ENCODE results near the gene ASF1B.

ASF1B gene

DNA sequence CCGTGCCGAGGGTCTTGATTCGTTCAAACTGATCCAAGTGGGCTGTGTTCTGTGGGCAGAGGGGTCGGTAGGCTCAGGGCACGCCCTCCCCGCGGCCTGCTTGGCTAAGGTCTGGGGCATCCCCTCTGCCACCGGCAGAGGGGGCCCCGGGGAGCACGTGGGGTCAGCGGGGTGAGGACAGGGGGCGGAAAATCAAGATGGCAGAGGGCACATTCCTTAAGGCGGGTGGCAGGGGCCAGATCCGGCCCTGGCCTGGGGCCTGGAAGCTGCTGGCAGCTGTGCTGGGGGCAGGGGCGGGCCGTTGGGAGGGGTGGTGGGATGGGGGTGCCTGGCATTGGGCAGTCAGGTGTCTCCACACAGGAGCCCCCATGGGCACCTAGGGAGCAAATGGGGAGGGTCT lies 29.5 kb downstream of the ASF1B start:
- DNase-seq: no peak

DNA sequence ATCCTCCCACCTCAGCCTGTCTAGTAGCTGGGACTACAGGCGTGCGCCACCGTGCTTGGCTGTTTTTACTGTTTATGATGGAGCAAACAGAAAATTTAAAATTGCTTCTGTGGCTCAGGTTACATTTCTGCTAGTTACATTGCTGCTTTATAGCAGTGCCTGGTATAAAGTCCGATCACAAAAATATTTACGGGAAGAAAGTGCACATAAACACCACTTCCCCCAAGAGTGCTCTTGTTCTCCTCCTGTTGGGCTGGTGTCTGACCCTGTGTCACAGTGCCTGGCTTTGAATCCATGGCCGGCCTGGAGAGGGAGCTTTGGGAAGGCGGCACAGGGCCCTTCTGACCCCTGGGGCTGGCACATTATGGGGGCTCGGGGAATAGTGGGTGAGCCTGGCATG lies 30.7 kb downstream of the ASF1B start:
- DNase-seq: no peak

DNA sequence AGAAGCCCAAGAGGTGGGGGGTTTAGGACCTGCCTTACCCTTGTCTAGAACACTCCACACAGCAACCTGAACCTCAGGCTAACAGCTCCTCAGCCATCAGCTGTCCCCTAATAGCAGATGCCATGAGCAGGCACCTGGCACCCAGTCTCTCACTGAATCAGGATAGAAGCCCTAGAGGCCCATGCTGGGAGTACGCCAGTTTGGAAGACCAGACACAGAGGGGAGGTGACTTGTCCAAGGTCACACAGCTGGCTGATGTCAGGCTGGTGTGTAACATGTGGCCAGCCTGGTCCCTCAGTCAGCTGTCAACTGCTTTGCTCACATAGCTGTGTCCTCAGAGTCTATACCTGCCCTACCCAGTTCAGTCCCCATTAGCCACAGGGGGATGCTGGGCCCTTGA lies 33.1 kb downstream of the ASF1B start:
- DNase-seq: no peak

DNA sequence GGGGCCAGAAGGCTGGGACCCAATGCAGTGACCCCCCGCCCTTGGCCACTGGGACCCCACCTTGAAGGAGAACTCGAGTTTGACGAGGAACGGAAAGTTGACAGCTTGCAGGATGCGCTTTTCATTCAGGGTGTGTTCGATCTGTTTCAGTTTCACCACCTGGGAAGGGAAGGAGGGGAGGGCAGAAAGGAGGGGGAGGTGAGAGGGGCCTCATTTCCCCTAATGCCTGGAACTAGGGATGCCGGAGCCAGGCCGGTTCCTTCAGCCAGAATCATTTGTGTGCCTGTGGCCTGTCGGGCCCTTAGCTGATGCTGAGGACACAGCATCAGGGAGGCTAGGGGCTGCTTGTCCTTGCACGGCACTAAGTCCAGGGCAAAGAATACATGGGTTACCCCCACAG lies 33.6 kb downstream of the ASF1B start:
- no peak for DNase-seq

DNA sequence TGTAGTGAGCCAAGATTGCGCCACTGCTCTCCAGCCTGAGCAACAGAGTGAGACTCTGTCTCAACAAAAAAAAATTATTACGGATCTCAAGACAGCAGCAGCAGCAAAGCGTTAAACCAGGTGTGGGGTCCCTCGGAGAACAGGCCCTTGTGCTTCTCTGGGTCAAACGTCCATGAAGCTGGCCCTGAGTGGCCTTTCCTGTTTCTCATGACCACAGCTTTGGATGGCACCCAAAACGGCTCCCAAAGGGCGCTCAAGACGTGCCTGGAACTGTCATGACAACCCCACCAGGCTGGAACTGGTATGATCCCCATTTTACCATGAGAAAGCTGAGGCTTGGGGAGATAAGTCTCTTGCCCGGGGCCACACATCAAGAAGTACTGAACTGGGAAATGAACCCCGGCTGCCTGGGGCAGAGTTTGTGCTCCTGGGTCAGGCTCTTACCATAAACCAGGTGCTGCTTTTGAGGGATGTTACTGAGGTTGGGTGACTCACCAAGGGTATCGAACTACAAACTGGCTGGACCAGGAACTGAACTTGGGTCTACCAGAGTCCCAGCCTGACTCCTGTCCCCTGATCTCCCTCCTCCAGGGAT lies 34.2 kb downstream of the ASF1B start:
- DNase-seq: no peak

DNA sequence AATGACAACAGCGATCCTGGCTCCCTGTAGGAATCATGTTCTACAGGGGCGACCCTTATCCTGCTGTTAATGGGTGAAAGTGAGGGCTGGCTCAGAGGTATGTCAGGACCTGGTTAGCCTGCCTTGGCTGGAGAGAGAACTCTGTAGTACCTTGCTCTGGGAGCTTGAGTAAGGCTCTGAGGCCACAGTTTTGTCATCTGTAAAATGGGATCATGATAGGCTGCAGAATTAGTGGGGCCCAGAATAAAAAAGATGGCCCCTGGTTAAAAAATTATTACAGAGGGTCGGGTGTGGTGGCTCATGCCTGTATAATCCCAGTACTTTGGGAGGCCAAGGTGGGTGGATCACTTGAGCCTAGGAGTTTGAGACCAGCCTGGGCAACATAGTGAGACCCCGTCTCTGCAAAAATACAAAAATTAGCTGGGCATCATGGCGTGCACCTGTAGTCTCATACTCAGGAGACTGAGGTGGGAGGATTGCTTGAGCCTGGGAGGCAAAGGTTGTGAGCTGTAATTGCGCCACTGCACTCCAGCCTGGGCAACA lies 35.3 kb downstream of the ASF1B start:
- DNase-seq: no peak

DNA sequence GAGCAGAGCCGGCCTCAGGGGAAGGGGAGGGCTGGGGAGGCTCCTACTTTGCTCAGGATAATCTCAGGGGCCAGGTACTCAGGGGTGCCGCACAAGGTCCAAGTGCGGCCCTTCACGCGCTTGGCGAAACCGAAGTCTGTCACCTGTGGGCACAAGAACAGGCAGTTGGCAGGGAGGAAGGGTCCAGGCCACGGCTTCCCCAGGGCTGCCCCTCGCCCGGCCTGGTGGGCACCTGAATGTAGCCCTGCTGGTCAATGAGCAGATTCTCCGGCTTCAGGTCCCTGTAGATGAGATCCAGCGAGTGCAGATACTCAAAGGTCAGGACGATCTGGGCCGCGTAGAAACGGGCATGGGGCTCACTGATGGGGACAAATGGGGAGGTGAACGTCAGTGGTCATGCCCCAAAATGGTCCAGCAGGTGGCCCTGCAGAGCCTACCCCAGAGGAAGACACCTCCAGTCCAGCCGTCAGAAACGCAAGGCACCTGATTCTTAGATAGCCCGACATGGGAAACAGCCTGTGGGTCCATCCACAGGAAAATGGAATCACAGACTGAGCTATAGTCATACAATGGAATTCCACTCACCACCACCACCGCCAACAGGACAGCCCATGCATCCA lies 38.7 kb downstream of the ASF1B start:
- no peak for DNase-seq

DNA sequence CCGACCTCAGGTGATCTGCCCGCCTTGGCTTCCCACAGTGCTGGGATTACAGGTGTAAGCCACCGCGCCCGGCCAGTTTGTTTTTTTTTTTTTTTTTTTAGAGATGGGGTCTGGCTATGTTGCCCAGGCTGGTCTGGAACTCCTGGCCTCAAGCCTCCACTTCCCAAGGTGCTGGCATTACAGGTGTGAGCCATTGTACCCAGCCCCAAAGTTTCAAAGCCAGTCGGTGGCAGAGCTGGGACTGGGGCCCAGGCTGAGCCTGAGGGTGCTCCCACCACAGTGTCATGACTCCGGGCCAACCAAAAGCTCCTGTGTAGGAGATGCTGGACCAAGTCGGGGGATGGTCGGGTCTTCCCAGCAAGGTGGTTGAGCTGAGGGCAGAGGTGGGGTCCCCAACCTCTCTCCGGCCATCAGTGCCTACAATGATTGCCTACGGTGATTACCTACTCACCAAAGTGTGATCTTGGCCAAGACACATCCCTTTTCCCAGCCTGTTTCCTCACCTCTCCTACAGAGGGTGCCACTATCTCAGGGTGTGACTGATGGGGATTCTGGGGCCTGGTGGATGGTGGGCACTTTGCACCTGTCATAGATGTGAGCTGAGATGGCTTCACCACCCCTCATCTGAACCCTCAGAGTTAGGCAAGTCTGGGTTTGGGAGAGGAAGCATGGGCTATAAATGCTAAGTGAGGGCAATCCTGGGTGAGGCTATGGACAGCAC lies 40.0 kb downstream of the ASF1B start:
- no peak for DNase-seq

DNA sequence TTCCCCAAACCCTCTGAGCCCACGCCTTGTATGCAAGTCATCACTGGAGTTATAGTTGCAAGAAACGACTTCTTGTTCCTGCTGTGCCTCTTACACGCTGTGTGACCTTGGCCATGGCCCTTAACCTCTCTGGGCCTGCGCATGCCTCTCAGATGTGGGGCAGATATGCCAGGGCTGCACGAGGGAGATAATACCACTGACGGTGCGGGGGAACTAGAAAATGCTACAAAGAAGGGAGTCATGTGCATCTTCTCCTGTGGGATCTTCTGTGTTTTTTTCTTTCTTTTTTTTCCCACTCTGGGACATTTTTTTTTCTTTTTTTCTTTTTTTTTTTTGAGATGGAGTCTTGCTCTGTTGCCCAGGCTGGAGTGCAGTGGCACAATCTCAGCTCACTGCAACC lies 41.5 kb downstream of the ASF1B start:
- DNase-seq: no peak

DNA sequence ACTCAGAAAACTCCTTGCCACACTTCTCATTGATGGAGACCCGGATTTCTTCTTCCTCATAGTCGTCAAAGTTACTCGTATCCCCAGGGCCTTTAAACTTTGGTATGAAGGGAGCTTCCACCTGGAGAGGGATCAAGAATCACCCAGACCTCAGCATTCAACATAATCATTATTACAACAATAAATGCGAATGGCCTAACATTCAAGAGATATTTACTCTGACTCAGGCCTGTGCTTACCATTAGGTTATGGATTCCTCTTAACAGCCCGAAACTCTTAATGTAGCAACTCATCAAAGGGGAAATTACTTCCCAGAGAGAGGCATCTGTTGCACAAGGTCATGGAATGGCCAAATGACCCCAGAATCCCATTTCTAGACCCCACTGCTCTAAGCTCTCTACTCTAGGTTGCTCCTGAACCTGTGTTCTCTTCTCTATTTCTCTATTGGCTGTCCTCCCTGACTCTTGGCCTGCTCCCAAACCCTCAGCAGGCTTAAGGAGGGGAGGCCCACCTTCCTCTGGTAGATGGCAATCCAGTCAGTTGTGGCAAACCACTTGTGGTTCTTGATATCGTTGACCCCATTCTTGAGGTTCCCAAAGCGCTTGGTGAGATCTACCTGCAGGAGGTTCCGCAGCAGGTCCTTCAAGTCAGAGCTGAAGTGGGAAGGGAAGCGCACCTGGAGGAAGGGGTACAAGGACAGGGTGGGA lies 43.1 kb downstream of the ASF1B start:
- DNase-seq: no peak

DNA sequence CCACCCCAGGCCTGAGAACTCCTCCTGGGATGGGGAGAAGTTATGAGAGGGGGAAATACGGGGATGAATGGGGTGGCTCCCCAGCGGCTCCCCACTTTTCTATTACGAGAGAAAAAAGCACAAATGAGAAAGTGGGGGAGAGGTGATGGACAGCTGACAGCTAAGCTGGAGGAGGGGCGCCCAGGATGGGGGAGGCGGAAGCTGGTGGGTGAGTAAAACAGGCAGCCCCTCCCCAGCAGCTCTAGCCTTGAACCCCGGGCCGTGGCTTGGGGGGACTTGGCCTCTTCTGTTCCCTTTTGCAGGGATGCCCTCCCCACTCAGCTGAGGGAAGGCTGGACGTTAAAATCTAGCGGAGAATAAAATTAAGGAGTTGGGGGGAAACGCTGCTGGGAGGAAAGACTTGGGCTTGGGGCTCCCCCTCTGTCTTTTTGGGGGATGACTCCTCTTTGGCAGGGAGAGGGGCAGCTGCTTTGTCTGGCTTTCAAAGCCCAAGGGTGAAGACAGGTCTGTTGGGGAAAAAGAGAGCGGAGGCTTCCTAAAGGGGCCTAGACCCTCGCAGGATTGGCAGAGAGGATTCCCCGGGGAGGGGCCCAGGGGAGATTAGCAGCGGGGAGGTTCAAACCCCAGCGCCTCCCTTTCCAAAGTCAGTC lies 44.5 kb downstream of the ASF1B start:
- DNase-seq: no peak

DNA sequence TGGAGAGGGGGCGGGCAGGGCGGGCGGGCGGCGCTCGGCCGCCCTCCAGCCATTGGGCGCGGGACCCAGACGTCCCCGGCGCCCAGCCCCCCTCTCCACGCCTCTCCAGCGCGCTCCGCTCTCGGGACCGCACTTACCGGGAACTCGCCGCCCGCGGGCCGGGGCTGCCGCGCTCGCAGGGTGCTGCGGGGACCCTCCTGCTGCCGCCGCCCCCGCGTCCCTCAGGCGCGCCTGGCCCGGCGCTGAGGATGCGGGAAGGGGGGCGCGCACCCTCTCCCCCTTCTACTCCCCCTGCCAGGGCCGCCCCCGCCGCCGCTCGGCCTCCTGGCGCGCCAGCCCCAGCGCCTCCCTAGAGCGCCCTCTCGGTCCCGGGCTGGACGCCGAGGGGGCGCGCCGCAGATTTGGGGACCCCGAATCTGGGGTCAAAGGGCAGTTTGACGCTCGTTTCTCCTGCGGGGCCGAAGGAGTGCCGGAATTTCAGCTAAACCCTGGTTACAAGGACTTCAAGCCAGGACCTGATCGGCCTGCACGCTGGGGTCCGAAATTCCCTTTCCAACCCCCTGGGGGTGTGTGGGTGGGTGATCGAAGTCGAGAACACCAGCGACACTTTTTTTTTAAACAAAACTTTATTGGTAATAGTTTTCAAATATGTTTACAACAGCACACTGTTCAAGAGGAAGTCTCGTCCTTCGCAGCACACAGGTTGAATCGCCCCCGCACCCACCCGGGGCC lies 45.1 kb downstream of the ASF1B start:
- peak; percentile 26 for DNase-seq

DNA sequence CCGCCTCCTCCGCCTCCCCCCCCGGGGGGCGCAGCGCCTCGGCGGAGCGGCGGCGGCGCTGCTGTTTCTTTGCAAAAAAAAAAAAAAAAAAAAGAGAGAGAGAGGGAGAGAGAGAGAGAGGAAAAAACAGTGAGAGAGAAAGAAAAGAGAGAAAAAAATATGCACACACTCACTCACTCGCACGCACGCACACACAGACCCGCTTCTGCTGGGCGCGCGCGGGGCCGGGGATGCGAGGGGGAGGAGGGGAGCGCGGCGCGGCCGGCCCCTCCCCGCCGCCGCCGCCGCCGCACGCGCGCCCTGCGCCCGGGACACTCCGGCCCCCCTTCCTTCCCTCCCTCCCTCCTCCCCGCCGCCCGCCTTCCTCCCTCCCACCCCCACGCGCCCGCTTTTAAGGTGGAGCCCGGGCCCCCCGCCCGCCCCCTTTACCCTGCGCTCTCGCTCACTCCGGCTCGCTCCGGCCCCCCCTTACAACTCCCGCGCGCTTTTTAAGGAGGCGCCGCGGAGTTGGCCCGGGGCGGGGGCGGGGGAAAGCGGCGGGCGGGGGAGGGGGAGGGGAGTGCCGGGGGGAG lies 45.8 kb downstream of the ASF1B start, which contains the start of gene SAMD1:
Gene SAMD1, minus strand, starts transcription at position 243 of the 572 bp plus-strand sequence.
- DNase-seq: peak; percentile 60

DNA sequence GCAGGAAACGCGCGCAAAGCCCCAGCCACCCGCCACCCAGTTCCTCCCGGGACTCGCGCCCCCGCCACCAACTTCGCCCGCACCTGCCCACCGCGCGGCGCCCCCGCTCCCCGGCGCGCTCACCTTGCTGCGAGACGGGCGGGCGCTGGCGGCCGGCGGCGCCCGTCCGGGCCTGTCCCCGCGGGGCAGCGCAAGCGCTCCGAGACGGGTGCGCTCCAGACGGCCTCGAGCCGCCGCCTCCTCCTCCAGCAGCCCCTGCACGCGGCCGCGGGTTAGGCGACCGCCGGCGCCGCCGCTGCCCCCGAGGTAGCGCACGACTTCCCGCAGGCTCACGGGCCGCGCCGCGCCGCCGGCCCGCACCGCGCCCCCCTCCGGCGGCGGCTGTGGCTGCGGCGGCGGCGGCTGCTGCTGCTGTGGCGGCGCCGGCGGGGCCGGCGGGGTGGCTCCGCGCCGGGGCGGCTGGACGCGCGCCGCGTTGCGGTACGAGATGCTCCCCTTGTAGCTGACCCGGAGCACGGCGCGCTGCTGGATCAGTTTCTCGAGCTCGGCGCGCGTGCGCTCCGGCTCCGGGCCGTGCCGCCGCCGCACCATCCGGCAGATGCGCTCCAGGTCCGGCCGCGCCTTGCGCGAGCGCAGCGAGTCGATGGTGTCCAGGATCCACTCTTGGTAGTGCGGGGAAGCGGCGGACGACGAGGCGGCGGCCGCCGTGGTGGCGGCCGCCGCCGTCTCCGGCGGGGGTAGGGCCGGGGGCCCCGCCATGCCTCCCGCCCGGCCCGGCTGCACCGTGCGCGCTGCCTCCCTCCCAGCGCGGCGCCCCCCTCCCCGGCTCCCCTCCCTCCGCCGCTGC lies 46.5 kb downstream of the ASF1B start:
- DNase-seq: peak; percentile 35

DNA sequence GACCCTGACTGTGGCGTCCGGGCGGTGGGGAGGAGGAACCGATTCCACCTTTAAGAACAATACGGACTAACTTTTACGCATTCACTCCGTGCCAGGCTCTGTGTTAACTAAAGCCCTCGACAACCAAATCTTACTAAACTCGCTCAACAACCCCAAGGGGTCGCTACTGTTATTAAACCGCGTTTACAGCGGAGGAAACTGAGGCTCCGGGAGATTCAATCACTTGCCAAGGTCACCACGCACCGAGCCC lies 47.1 kb downstream of the ASF1B start:
- DNase-seq: no peak

DNA sequence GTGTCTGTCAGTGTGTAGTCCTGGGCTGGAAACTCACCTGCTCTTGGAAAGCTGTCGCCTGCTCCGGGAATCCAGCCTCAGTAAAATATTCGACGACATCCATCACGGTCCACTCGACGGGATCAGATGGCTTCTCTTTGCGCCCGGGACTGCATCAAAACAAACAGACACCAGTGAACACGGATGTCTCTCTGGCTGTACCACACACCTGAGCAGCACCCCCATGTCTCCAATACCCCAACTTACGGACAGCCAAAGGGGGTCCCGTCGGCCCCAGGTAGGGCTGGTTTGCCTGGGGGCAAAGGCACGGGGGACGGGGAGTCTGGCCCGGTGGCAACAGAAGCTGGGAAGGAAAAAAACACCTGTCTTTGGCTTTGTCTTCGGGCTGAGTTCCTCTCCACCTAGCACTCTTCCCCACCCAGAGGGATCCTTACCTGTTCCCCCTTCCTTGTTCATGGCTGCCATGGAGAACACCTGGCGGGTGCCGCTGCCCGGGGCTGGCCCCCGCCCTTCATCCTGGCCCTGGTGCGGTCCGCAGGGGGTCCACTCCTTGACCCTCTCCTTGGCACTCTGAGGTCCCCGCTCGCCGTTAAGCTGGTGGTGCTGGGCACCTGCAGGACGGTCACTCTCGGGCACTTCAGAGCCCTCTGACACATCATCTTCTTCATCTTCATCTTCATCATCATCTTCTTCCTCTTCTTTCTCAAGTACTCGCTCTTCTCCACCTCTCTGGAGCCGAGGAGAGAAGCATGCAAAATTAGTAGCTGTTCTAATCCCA lies 47.6 kb downstream of the ASF1B start:
- no peak for DNase-seq

DNA sequence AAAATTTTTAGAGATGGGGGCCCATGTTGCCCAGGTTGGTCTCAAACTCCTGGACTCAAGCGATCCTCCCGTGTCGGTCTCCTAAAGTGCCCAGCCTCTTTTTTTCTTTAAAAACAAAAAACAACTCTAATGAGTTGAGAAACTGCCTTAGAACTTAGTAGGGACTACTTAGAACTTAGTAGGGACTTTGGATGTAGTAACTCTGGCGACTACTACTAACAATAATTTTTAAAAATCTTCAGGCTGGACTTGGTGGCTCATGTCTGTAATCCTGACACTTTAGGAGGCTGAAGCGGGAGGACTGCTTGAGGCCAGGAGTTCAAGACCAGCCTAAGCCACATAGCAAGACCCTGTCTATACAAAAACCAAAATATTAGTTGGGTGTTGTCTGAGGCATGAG lies 50.3 kb downstream of the ASF1B start:
- DNase-seq: no peak

DNA sequence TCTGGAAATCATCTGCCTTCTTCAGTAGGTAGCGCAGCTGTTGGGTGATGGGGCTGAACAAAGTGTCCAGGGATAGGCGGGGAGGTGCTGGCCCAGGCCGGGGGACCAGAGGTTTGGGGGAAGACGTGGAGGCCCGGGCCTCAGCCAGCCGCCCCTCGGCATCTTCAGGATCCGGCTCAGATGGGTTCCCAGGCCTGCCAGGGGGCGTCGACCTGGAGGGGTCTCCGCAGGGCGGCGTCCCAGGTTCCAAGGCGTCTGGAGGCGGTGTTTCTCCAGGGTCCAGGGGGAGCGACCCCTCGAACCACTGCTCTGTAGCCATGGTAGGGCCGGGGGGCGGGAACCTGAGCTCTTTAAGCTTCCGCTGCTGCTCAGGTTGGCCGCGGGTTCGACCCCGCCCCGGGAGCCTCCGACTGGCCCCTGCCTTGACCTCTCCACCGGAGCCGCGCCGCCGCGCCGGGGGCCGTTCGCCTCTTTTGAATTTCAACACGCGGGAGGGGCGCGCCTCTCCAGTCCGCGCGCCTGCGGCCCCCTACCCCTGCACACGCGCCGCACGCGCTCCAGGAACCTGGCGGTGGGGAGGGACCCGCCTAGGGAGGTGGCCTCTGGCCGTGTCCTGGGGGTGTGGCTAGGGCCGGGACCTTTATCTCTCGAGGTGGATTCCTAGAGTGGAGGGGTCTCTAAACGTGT lies 50.9 kb downstream of the ASF1B start, which contains the start of gene C19orf67:
Gene C19orf67, minus strand, starts transcription at position 475 of the 687 bp plus-strand sequence. Its CDS starts 156 bp downstream, at position 319.
- no peak for DNase-seq

DNA sequence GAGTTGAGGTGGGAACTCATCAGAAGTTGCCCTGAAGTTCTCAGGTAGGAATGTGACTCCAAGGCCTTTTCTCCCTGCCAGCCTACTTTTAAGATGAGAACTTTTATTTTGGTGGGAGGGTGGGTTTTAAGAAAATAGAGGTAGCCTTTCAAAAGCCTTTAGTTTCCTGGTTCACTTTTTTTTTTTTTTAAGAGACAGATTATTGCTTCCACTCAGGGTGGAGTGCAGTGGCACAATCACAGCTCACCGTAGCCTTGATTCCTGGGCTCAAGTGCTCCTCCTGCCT lies 53.8 kb downstream of the ASF1B start:
- no peak for DNase-seq

Data from NCI-H2029 (cell line).